Fibroblast of villous mesenchyme (primary cell): ENCODE data around the gene NKAIN2. TPM values are rescaled to one million over a fixed set of nuclear protein-coding genes. Genes with fewer than 3 reads are reported as not detected.

Source experiments
- DNase-seq: peaks from one replicate; pipeline ENCODE4 v3.0.0-alpha.2; 2010; ENCODE audit warnings: low read depth
- H3K4me3 ChIP-seq: 2 replicates; pipeline ENCODE4 v1.5.1; 2011; ENCODE audit warnings: low read depth, mild to moderate bottlenecking, low read length
- total RNA-seq: library from RNA; depleted of rRNA; stranded (reverse); fragments of >200 nt; gene quantifications from 2 replicates; pipeline ENCODE4 v1.2.3, GENCODE V29; 2012
- TF ChIP-seq, protein P1 (sequence below): IDR thresholded peaks from 2 replicates; pipeline ENCODE4 v1.5.1; 2012; ENCODE audit warnings: low read depth, mild to moderate bottlenecking, low read length; ENCODE audit not compliant: insufficient read depth

Gene NKAIN2
- total RNA-seq, 1 donor = not detected

DNA sequence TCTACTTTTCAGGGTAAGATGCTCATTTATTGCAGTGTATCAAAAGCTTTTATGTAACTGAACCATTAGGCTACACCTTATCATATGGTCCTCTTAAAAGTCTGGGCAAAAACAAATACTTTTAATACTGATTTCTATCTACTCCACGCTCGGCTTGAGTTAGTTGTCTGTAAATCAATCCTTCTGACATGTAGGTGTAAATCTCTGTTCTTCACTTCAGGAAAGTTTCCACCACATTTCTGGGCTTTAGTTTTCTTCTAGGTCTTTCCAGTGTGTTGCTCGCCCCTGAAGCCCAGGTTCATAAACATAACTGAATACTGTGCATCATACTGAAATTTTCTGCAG is 1069.4 kb downstream of the NKAIN2 start:
- DNase-seq = no peak
- TF ChIP-seq, protein P1, sequence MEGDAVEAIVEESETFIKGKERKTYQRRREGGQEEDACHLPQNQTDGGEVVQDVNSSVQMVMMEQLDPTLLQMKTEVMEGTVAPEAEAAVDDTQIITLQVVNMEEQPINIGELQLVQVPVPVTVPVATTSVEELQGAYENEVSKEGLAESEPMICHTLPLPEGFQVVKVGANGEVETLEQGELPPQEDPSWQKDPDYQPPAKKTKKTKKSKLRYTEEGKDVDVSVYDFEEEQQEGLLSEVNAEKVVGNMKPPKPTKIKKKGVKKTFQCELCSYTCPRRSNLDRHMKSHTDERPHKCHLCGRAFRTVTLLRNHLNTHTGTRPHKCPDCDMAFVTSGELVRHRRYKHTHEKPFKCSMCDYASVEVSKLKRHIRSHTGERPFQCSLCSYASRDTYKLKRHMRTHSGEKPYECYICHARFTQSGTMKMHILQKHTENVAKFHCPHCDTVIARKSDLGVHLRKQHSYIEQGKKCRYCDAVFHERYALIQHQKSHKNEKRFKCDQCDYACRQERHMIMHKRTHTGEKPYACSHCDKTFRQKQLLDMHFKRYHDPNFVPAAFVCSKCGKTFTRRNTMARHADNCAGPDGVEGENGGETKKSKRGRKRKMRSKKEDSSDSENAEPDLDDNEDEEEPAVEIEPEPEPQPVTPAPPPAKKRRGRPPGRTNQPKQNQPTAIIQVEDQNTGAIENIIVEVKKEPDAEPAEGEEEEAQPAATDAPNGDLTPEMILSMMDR = no peak
- no peak overlapping the region for H3K4me3 ChIP-seq

Other genes with a start within 250 kb of the NKAIN2 start
- gene TRDN, start 166.9 kb upstream of the NKAIN2 start, total RNA-seq = not detected in 2 replicates